Caco-2 (cell line): ENCODE results near the gene HIGD1B. TPM values are rescaled to one million over a fixed set of nuclear protein-coding genes. Genes with fewer than 3 reads are reported as not detected.

Experiments
- BruUV-seq: library from RNA; stranded (reverse); fragments of 400-500 nt; replicated peaks from 2 replicates; lab custom pipeline; 2021; lab: Mats Ljungman, UMichigan
- CTCF ChIA-PET: fragments of 300-600 bp; sonication (Branson Sonifier 250); formaldehyde crosslinking; loops from one replicate; lab custom pipeline; 2022; ENCODE audit warnings: antibody characterized with exemption; lab: Charles Lee
- POLR2A ChIA-PET: fragments of 300-600 bp; sonication (Branson Sonifier 250); formaldehyde crosslinking; loops from one replicate; lab custom pipeline; 2022; ENCODE audit warnings: antibody characterized with exemption; lab: Charles Lee
- DNase-seq, 2 experiments: peaks; one replicate each; pipeline versions ENCODE4 v3.0.0 to v3.0.0-alpha.2; 2020 to 2022
- H3K27me3 ChIP-seq: replicated peaks from 2 replicates; pipeline ENCODE4 v1.6.0; 2011; ENCODE audit warnings: low read length; ENCODE audit not compliant: control insufficient read depth, insufficient read depth
- H3K36me3 ChIP-seq: 2 replicates; pipeline ENCODE4 v1.5.1; 2011; ENCODE audit warnings: low read length; ENCODE audit not compliant: control insufficient read depth, insufficient read depth
- H3K4me1 ChIP-seq: fragments of 250-450 bp; sonication (Bioruptor Pico); 2 replicates; pipeline ENCODE4 v1.5.1; 2020; ENCODE audit warnings: mild to moderate bottlenecking
- H3K4me3 ChIP-seq: 2 replicates; pipeline ENCODE4 v1.5.1; 2011; ENCODE audit warnings: low read depth, mild to moderate bottlenecking, control low read depth, low read length
- H3K9me3 ChIP-seq: fragments of 250-450 bp; sonication (Bioruptor Pico); 2 replicates; pipeline ENCODE4 v1.5.1; 2020; ENCODE audit warnings: mild to moderate bottlenecking, moderate library complexity
- H3K27ac Mint-ChIP-seq: one replicate; pipeline ENCODE4 v1.8.0; 2022; ENCODE audit warnings: mixed read lengths; ENCODE audit not compliant: unreplicated experiment
- H3K27me3 Mint-ChIP-seq: one replicate; pipeline ENCODE4 v1.8.0; 2022; ENCODE audit warnings: mixed read lengths; ENCODE audit not compliant: insufficient read depth, unreplicated experiment
- H3K36me3 Mint-ChIP-seq: one replicate; pipeline ENCODE4 v1.8.0; 2022; ENCODE audit warnings: mild to moderate bottlenecking, mixed read lengths; ENCODE audit not compliant: insufficient read depth, unreplicated experiment
- H3K4me1 Mint-ChIP-seq: one replicate; pipeline ENCODE4 v1.8.0; 2022; ENCODE audit warnings: low read depth, mixed read lengths; ENCODE audit not compliant: unreplicated experiment
- H3K4me3 Mint-ChIP-seq: one replicate; pipeline ENCODE4 v1.8.0; 2022; ENCODE audit warnings: mild to moderate bottlenecking, moderate library complexity, mixed read lengths; ENCODE audit not compliant: unreplicated experiment
- H3K9me3 Mint-ChIP-seq: one replicate; pipeline ENCODE4 v1.8.0; 2022; ENCODE audit warnings: mixed read lengths; ENCODE audit not compliant: unreplicated experiment
- CTCF ChIP-seq, 2 experiments: fragments of 200-600 bp in 1 of 2; IDR thresholded peaks; 1 replicate in 1 of 2; 2 replicates in 1 of 2; pipeline versions ENCODE4 v1.5.1 to v1.8.0; 2011 to 2022; ENCODE audit warnings: antibody characterized with exemption in 1 of 2, control low read depth in 1 of 2, inconsistent platforms in 1 of 2, low read depth in 1 of 2, low read length in 1 of 2, mild to moderate bottlenecking in 1 of 2, moderate library complexity in 1 of 2; ENCODE audit not compliant: insufficient read depth in 1 of 2, severe bottlenecking in 1 of 2, unreplicated experiment in 1 of 2
- intact Hi-C: fragments of 100-400 bp; cut with micrococcal nuclease; formaldehyde crosslinking; loops from one replicate; pipeline ENCODE4 v1.10.0; 2022; ENCODE audit not compliant: unreplicated experiment
- total RNA-seq: library from RNA; stranded (reverse); gene quantifications from 2 replicates; pipeline ENCODE4 v1.2.3, GENCODE V29; 2022

HIGD1B gene
- total RNA-seq, 1 experiment from 2014 or later: not detected

GRCh38 chr17:44850612-44851011, 2.9 kb downstream of the HIGD1B start:
- peaks cover 2% of the 10 kb centered on the region for H3K36me3 ChIP-seq
- Mint-ChIP-seq H3K27ac (no peak overlapping the region), H3K27me3 (no peaks in the 10 kb centered on the region), H3K4me1 (no peaks in the 10 kb centered on the region), H3K9me3 (no peaks in the 10 kb centered on the region), H3K36me3 (peaks cover 56% of the 10 kb centered on the region), H3K4me3 (no peak overlapping the region)
- H3K4me1 ChIP-seq: no peaks in the 10 kb centered on the region
- intact Hi-C loops: no loop called here
- H3K4me3 ChIP-seq: no peak overlapping the region
- BruUV-seq: no TSS peak
- ChIA-PET CTCF (no interaction called here), POLR2A (no interaction called here)
- no peak for DNase-seq
- no peaks in the 10 kb centered on the region for H3K27me3 ChIP-seq
- H3K9me3 ChIP-seq: no peaks in the 10 kb centered on the region
- no peak for TF ChIP-seq CTCF (IDR thresholded peaks at IDR 0.05; ENCODE audit: insufficient read depth in 1 of 2, low read depth in 1 of 2, low read length in 1 of 2, severe bottlenecking in 1 of 2, unreplicated experiment in 1 of 2)

DNA sequence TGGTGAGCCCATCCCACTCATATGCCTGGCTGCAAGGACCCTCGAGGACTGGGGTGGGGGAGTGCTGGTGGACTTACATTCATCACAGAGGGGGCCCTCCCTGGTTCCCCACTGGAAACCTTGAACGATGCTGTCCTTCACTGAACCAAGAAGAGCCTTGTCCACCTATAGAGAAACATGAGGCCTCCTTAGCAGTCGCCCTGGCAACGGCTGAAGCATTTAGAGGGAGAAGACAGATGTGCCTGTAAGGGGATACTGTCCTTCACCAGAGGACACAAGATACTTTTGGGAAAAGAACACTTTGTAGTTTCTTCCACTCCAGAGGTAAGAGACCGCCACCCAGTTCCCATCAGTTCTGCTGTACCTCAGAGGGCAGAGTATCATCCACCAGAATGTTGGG, 6.5 kb downstream of the HIGD1B start:
- CTCF ChIA-PET: interaction anchor here (0.6 kb wide), 1 partner anchor 14 kb away, joined by 4 read pairs; no protein-coding TSS in a partner anchor
- Histone ChIP-seq H3K27me3 (no peaks in the 10 kb centered on the region), H3K4me3 (no peak overlapping the region), H3K4me1 (no peaks in the 10 kb centered on the region), H3K9me3 (no peaks in the 10 kb centered on the region), H3K36me3 (peaks cover 2% of the 10 kb centered on the region)
- no peak for DNase-seq
- Mint-ChIP-seq H3K4me3 (no peak overlapping the region), H3K36me3 (peaks cover 82% of the 10 kb centered on the region), H3K27ac (no peak overlapping the region), H3K27me3 (no peaks in the 10 kb centered on the region), H3K9me3 (no peaks in the 10 kb centered on the region), H3K4me1 (no peaks in the 10 kb centered on the region)
- no TSS peak for BruUV-seq
- intact Hi-C loops: no loop called here
- TF ChIP-seq CTCF (IDR thresholded peaks at IDR 0.05; ENCODE audit: insufficient read depth in 1 of 2, low read depth in 1 of 2, low read length in 1 of 2, severe bottlenecking in 1 of 2, unreplicated experiment in 1 of 2): no peak
- POLR2A ChIA-PET: no interaction called here

GRCh38 chr17:44859701-44860100, 12.0 kb downstream of the HIGD1B start:
- H3K27ac Mint-ChIP-seq: no peak overlapping the region
- no TSS peak for BruUV-seq
- H3K4me3 Mint-ChIP-seq: no peak overlapping the region
- H3K27me3 ChIP-seq: no peaks in the 10 kb centered on the region
- ChIA-PET CTCF (no interaction called here), POLR2A (no interaction called here)
- no peaks in the 10 kb centered on the region for H3K4me1 ChIP-seq
- H3K4me3 ChIP-seq: no peak overlapping the region
- peaks cover 94% of the 10 kb centered on the region for H3K36me3 Mint-ChIP-seq
- intact Hi-C loops: no loop called here
- TF ChIP-seq CTCF (IDR thresholded peaks at IDR 0.05; ENCODE audit: insufficient read depth in 1 of 2, low read depth in 1 of 2, low read length in 1 of 2, severe bottlenecking in 1 of 2, unreplicated experiment in 1 of 2): no peak
- peaks cover 3% of the 10 kb centered on the region; the same call in 1 of the 2 replicates for H3K36me3 ChIP-seq
- H3K4me1 Mint-ChIP-seq: no peaks in the 10 kb centered on the region
- H3K9me3 Mint-ChIP-seq: no peaks in the 10 kb centered on the region
- no peaks in the 10 kb centered on the region for H3K9me3 ChIP-seq
- DNase-seq: no peak
- H3K27me3 Mint-ChIP-seq: no peaks in the 10 kb centered on the region
